K562 (cell line): ENCODE data around the gene AIM2. TPM values are rescaled to one million over a fixed set of nuclear protein-coding genes. Genes with fewer than 3 reads are reported as not detected.
"Not testable (repeated sequence)": the region's sequence is repeated elsewhere in the genome, so short reads cannot be mapped to it uniquely, and the experiment has no call there.

Experiments used
- ATAC-seq: fragments of 200-7000 bp; cut with Tn5 transposase; 3 replicates; pipeline ENCODE4 v1.9.1; 2020; ENCODE audit warnings: moderate library complexity
- BruUV-seq: library from RNA; stranded (reverse); fragments of 400-500 nt; replicated peaks from 2 replicates; lab custom pipeline; 2021; lab: Mats Ljungman, UMichigan
- CTCF ChIA-PET: fragments of 300-600 bp; formaldehyde crosslinking; extraction: SDS; loops from one replicate; lab custom pipeline; 2021; ENCODE audit warnings: low intra/inter-chr PET ratio; lab: Yijun Ruan, JAX
- POLR2A ChIA-PET: fragments of 300-600, 350-650 bp; sonication (Branson Sonifier 250); formaldehyde crosslinking; extraction: SDS; loops from one replicate; lab custom pipeline; 2021; ENCODE audit warnings: antibody characterized with exemption, inconsistent platforms; lab: Yijun Ruan, JAX
- DNase-seq, 4 experiments: peaks; one replicate each; pipeline versions ENCODE4 v3.0.0 to v3.0.0-alpha.2; 2011 to 2018; ENCODE audit warnings: low spot score in 3 of 4, mixed read lengths in 3 of 4; ENCODE audit errors: extremely low read depth in 1 of 4
- FAIRE-seq: peaks from 2 replicates; lab custom pipeline; 2011; peaks lifted over from hg19 to GRCh38; lab: Jason Lieb, UNC
- H2AFZ ChIP-seq: 2 replicates; pipeline ENCODE4 v1.6.0; 2011; ENCODE audit warnings: low read depth, low read length, control low read depth, inconsistent platforms
- H3K27ac ChIP-seq: fragments of 200-600 bp; 3 replicates; pipeline ENCODE4 v1.8.0; 2011; ENCODE audit warnings: low read depth, mild to moderate bottlenecking, control low read depth, inconsistent platforms, low read length, moderate library complexity, mixed read lengths; ENCODE audit errors: extremely low read depth
- H3K27me3 ChIP-seq, 2 experiments: fragments of 300-600 bp in 1 of 2; 2 replicates in 1 of 2; 3 replicates in 1 of 2; pipeline versions ENCODE4 v1.6.0 to v1.8.0; 2011; ENCODE audit warnings: inconsistent platforms in 2 of 2, low read length in 2 of 2, mild to moderate bottlenecking in 1 of 2, mixed read lengths in 1 of 2, moderate library complexity in 1 of 2; ENCODE audit not compliant: control insufficient read depth in 2 of 2, insufficient read depth in 2 of 2
- H3K36me3 ChIP-seq: fragments of 300-600 bp; 3 replicates; pipeline ENCODE4 v1.8.0; 2011; ENCODE audit warnings: mild to moderate bottlenecking, low read length, inconsistent platforms; ENCODE audit not compliant: control insufficient read depth, insufficient read depth
- H3K4me1 ChIP-seq, 2 experiments: fragments of 200-600 bp in 1 of 2; replicated peaks in 1 of 2; 2 replicates in 1 of 2; 3 replicates in 1 of 2; pipeline versions ENCODE4 v1.5.1 to v1.8.0; 2011; ENCODE audit warnings: inconsistent platforms in 2 of 2, low read length in 2 of 2, mild to moderate bottlenecking in 1 of 2, mixed read lengths in 1 of 2, moderate library complexity in 1 of 2; ENCODE audit not compliant: control insufficient read depth in 2 of 2, insufficient read depth in 2 of 2
- H3K4me2 ChIP-seq: 2 replicates; pipeline ENCODE4 v1.6.1; 2011; ENCODE audit warnings: low read length, control low read depth, inconsistent platforms, mixed read lengths; ENCODE audit not compliant: insufficient read depth
- H3K4me3 ChIP-seq: fragments of 200-600 bp; sonication (generic), shearing (Covaris generic); 2 replicates; pipeline ENCODE4 v1.5.1; 2016; ENCODE audit warnings: control low read depth, inconsistent platforms
- H3K79me2 ChIP-seq: fragments of 200-600 bp; 3 replicates; pipeline ENCODE4 v1.8.0; 2011; ENCODE audit warnings: low read length, inconsistent platforms; ENCODE audit not compliant: control insufficient read depth, insufficient read depth
- H3K9ac ChIP-seq, 2 experiments: 2 replicates each; pipeline versions ENCODE4 v1.6.0 to v1.6.1; 2011; ENCODE audit warnings: low read depth in 2 of 2, low read length in 2 of 2, control low read depth in 1 of 2, inconsistent platforms in 1 of 2, mild to moderate bottlenecking in 1 of 2, mixed read lengths in 1 of 2; ENCODE audit not compliant: insufficient read depth in 1 of 2
- H3K9me1 ChIP-seq: one replicate; pipeline ENCODE4 v1.6.0; 2011; ENCODE audit warnings: inconsistent platforms, mild to moderate bottlenecking, low read length, moderate library complexity; ENCODE audit not compliant: control insufficient read depth, insufficient read depth
- H3K9me3 ChIP-seq: replicated peaks from 2 replicates; pipeline ENCODE4 v1.5.1; 2011; ENCODE audit warnings: low read depth, low read length, inconsistent platforms; ENCODE audit not compliant: control insufficient read depth, insufficient read depth
- H4K20me1 ChIP-seq: replicated peaks from 2 replicates; pipeline ENCODE4 v1.6.1; 2011; ENCODE audit warnings: low read length, inconsistent platforms, mixed read lengths; ENCODE audit not compliant: control insufficient read depth, insufficient read depth
- BDP1 ChIP-seq: IDR thresholded peaks from 3 replicates; pipeline ENCODE4 v1.6.1; 2011; ENCODE audit not compliant: insufficient read length, insufficient read depth
- ETV1 ChIP-seq: fragments of 450-650 bp; conservative IDR thresholded peaks from 2 replicates; pipeline ENCODE4 v1.6.1; 2016; ENCODE audit warnings: missing genetic modification characterization, control low read depth, low read depth, missing compliant biosample characterization
- MCM3 ChIP-seq: fragments of 450-650 bp; IDR thresholded peaks from 2 replicates; pipeline ENCODE4 v1.6.1; 2016
- MTA1 ChIP-seq: fragments of 450-650 bp; IDR thresholded peaks from 2 replicates; pipeline ENCODE4 v1.6.1; 2017; ENCODE audit warnings: borderline replicate concordance
- PHF21A ChIP-seq: fragments of 450-650 bp; IDR thresholded peaks from 2 replicates; pipeline ENCODE4 v1.6.1; 2017; ENCODE audit warnings: low read depth, borderline replicate concordance
- POLR2H ChIP-seq: IDR thresholded peaks from 2 replicates; pipeline ENCODE4 v1.6.1; 2016; ENCODE audit warnings: missing genetic modification characterization, low read depth, mild to moderate bottlenecking, control low read depth, missing compliant biosample characterization, moderate library complexity
- PURB ChIP-seq: sonication (generic); formaldehyde crosslinking; IDR thresholded peaks from 2 replicates; pipeline ENCODE4 v1.9.0; 2021; ENCODE audit warnings: low read depth, mild to moderate bottlenecking, missing genetic modification reagents
- SLC30A9 ChIP-seq: fragments of 250-450 bp; sonication (Bioruptor Pico); IDR thresholded peaks from 2 replicates; pipeline ENCODE4 v1.8.0; 2022; ENCODE audit warnings: mild to moderate bottlenecking, moderate library complexity
- TCF7L2 ChIP-seq: fragments of 150-350 bp; IDR thresholded peaks from 2 replicates; pipeline ENCODE4 v1.6.1; 2016; ENCODE audit warnings: low read depth, mild to moderate bottlenecking, low read length, moderate library complexity
- ZKSCAN3 ChIP-seq: fragments of 250-450 bp; sonication (Bioruptor Pico); IDR thresholded peaks from 2 replicates; pipeline ENCODE4 v1.4.0; 2020
- ZKSCAN8 ChIP-seq: fragments of 200-800 bp; sonication (Bioruptor generic); IDR thresholded peaks from 2 replicates; pipeline ENCODE4 v1.6.1; 2016; ENCODE audit warnings: missing genetic modification characterization, missing compliant biosample characterization
- ZNF324 ChIP-seq: fragments of 250-450 bp; sonication (Bioruptor Pico); IDR thresholded peaks from 2 replicates; pipeline ENCODE4 v1.4.0; 2020; ENCODE audit warnings: mild to moderate bottlenecking
- ZNF584 ChIP-seq: fragments of 200-800 bp; sonication (Bioruptor generic); IDR thresholded peaks from 2 replicates; pipeline ENCODE4 v1.6.1; 2016; ENCODE audit warnings: low read depth, mild to moderate bottlenecking, missing genetic modification characterization, missing compliant biosample characterization
- WGBS: fragments of 100-300 bp; shearing (Covaris generic); methylation state at CpG from one replicate; pipeline ENCODE4 v1.1.6; 2016; ENCODE audit warnings: low coverage, mixed read lengths; ENCODE audit not compliant: insufficient coverage; ENCODE audit errors: missing lambda C conversion rate; 5-methylcytosine and 5-hydroxymethylcytosine counted together
- in situ Hi-C: fragments of 300-500 bp; cut with MboI; formaldehyde crosslinking; loops from 4 replicates; pipeline ENCODE4 v1.15.0; 2018; ENCODE audit warnings: inconsistent platforms, mixed read lengths
- intact Hi-C: fragments of 100-400 bp; cut with micrococcal nuclease; formaldehyde crosslinking; loops from 2 replicates; pipeline ENCODE4 v1.14.2; 2022
- polyA plus RNA-seq, 8 experiments: library from polyadenylated mRNA; depleted of rRNA in 4 of 8; stranded (reverse) in 5 of 8; unstranded in 3 of 8; fragments of >200 nt; fragmentation: Nextera tagmentation in 2 of 8; fragmentation: Illumina TruSeq in 1 of 8; extraction: Ambion mirVana in 2 of 8; extraction: Trizol in 1 of 8; gene quantifications; 2 replicates each; pipeline versions ENCODE4 v1.2.1 to v1.2.3, GENCODE V29; 2011 to 2014; ENCODE audit warnings: inconsistent platforms in 1 of 8, missing spikeins in 1 of 8
- total RNA-seq, 7 experiments: library from RNA; depleted of rRNA in 6 of 7; stranded (reverse); fragments of >200 nt in 6 of 7; fragmentation: Illumina TruSeq in 2 of 7; extraction: Trizol in 2 of 7; gene quantifications; 2 replicates each; pipeline versions ENCODE4 v1.2.1 to v1.2.3, GENCODE V29; 2011 to 2021; ENCODE audit warnings: low replicate concordance in 1 of 7

The AIM2 gene
- total and polyA plus RNA-seq, 9 of the 15 experiments (the other 6 are each of a cell fraction or from before 2014, with no cell fraction given) = 0.10 to 0.95 (median 0.22) TPM

- H3K36me3 ChIP-seq, intact Hi-C loops, H3K27me3 ChIP-seq, H4K20me1 ChIP-seq, H3K79me2 ChIP-seq, ATAC-seq, FAIRE-seq, H3K9me1 ChIP-seq, H3K9ac ChIP-seq, H2AFZ ChIP-seq, in situ Hi-C loops, H3K4me2 ChIP-seq, H3K27ac ChIP-seq, BruUV-seq, H3K4me1 ChIP-seq, POLR2A ChIA-PET, DNase-seq, H3K4me3 ChIP-seq, CTCF ChIA-PET, H3K9me3 ChIP-seq: not testable (repeated sequence)
- 0% methylated on average over 1 of the region's 1 CpG for WGBS
These were observed 30.1 kb downstream of the AIM2 start for GRCh38 chr1:159046486-159046885.

DNA sequence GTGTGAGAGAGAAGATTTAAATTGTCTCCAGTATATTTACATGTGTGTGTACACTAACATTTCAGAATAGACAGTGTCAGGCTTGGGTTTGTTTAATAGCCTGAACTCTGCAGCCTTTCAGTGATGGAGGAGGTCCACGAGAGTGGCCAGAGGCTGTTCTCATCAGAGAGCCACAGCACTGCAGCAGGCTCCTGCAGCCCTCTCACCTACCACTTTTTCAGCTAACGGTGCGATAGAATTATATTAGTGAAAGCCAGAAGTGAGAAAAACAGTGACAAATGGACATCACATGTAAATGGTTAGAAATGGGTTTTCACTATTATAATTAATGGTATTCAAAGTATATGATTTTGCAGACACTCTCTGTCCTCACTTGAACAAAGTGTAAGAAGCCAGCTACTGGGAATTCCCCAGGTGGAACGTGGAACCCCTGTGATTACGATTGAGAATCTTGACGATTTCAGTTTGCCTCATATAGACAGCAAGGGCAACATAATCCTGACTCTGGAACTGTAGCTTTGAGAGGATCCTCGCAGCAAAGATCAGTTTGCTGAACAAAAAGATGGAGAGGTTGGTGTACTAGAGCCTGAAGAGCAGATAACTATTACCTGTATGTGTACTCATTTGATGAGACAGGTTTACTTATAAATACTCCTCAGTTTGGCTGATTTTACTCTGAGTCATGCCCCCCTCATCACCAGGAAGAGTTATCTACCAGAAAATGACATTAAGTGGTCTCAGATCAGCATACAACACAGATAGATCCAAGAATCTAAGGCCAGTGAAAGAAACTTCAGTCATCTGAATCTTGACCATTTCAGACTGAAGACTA is 35.5 kb downstream of the AIM2 start:
- Histone ChIP-seq H3K9me1 (no peaks in the 10 kb centered on the region), H3K9ac (no peak overlapping the region), H3K36me3 (no peaks in the 10 kb centered on the region), H3K4me3 (no peak overlapping the region), H3K27me3 (no peaks in the 10 kb centered on the region; a peak in 1 of 5 replicates), H3K4me1 (no peaks in the 10 kb centered on the region), H2AFZ (no peak overlapping the region), H3K9me3 (no peaks in the 10 kb centered on the region), H4K20me1 (no peaks in the 10 kb centered on the region), H3K27ac (no peak overlapping the region), H3K79me2 (no peaks in the 10 kb centered on the region), H3K4me2 (no peak overlapping the region)
- intact Hi-C loops = no loop called here
- DNase-seq = no peak
- 0% methylated on average over 7 of the region's 7 CpGs for WGBS
- CTCF ChIA-PET = no interaction called here
- no peak for FAIRE-seq
- BruUV-seq = no TSS peak
- TF ChIP-seq ZNF584 (CRISPR knock-in tag) (no peak), ZKSCAN8 (CRISPR knock-in tag) (no peak), POLR2H (no peak), SLC30A9 (CRISPR knock-in tag) (no peak), TCF7L2 (no peak), ETV1 (no peak), MCM3 (no peak), BDP1 (no peak), PURB (CRISPR knock-in tag) (no peak), ZNF324 (no peak), PHF21A (no peak), ZKSCAN3 (no peak), MTA1 (no peak)
- POLR2A ChIA-PET = no interaction called here
- no peak for ATAC-seq
- in situ Hi-C loops = no loop called here
